GM12872 (cell line): ENCODE measurements around the gene NINJ2.

Source experiments
- CTCF ChIP-seq: IDR thresholded peaks from 3 replicates; pipeline ENCODE4 v1.5.1; 2011; ENCODE audit warnings: low read depth, mild to moderate bottlenecking, low read length, moderate library complexity; ENCODE audit not compliant: insufficient read depth

The NINJ2 gene

GRCh38 chr12:613996-614395 is 49.2 kb downstream of the NINJ2 start:
- no peak for TF ChIP-seq CTCF

- no peak for TF ChIP-seq CTCF
These were observed 50.4 kb downstream of the NINJ2 start for GRCh38 chr12:612886-613285.

GRCh38 chr12:612293-612692 is 51.0 kb downstream of the NINJ2 start:
- no peak for TF ChIP-seq CTCF

- TF ChIP-seq CTCF: no peak
These were observed 51.5 kb downstream of the NINJ2 start for GRCh38 chr12:611721-612120.

GRCh38 chr12:608921-609320 is 54.3 kb downstream of the NINJ2 start:
- TF ChIP-seq CTCF: no peak

- no peak for TF ChIP-seq CTCF
These were observed 54.8 kb downstream of the NINJ2 start for GRCh38 chr12:608413-608812.

GRCh38 chr12:607541-608001 is 55.7 kb downstream of the NINJ2 start:
- no peak for TF ChIP-seq CTCF

GRCh38 chr12:604956-605355 is 58.3 kb downstream of the NINJ2 start:
- TF ChIP-seq CTCF: no peak
